ENCODE measurements around the gene TCF7L2. TPM values are rescaled to one million over a fixed set of nuclear protein-coding genes. Genes with fewer than 3 reads are reported as not detected.

TCF7L2 gene
- total and polyA plus RNA-seq, 2 donors: 19.5 to 24.7 TPM

DNA sequence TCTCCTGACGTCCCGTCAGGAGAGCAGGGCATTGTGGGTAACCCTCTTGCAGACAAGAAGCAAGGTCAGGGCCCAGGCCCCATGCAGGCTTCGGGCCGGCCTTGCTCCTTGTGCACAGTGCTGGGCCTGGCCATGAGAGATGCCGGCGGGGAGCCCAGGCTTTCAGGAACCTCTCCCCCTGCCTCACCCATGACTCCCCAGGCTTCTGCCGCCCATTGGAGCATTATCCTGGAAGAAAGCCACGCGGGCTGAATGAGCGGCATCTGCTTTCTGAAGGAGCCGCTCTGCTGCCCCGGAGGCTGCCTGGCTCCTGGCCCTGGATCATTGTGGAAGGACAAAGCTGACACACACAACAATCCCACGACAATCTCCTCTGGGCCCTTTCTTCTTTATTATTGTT is 233.5 kb downstream of the TCF7L2 start:
- H3K27ac ChIP-seq (ENCODE audit: low read depth): no peak overlapping the region
- no peaks in the 10 kb centered on the region for H3K4me1 ChIP-seq (ENCODE audit: insufficient read depth)
- H3K36me3 ChIP-seq (ENCODE audit: insufficient read depth): no peaks in the 10 kb centered on the region
- WGBS: 82% methylated on average over 13 of the region's 13 CpGs
- no peak overlapping the region for H3K4me3 ChIP-seq (ENCODE audit: low read depth, low read length)
- no peak for DNase-seq (ENCODE audit: extremely low spot score)

DNA sequence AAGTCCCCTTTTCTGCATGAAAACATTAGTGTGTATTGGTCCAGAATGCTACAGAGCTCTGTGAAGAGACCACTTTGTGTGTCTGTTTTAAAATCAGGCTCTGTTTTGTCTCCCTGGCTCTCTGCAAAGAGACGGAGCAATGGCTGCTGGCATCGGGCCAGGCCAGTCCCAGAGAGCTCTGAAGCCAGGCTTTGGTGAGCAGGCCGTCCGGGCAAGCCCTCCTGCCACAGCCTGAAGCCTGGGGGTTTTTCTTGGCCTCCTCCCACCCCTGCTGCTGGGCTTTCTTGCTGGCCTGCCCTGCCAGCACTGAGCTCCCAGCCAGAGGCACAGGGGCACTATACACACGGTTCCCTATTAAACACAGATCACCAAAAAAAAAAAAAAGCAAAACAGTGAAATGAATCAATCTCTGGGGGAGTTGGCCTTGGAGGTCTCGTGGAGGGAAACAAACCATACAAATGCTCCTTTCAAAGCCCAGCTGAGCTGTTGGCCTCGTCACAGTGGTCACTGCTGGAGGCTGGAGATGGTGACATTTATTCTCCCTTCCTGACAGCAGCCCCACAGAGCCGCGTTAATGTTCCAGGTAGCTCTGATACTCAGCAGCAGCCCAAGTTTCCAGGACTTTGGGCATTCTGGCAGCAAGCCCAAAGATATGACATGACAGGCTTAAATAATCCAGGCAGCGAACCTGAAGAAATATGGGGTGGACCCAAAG is 237.2 kb downstream of the TCF7L2 start:
- H3K27ac ChIP-seq (ENCODE audit: low read depth): no peak overlapping the region
- H3K4me1 ChIP-seq (ENCODE audit: insufficient read depth): no peaks in the 10 kb centered on the region
- no peaks in the 10 kb centered on the region for H3K36me3 ChIP-seq (ENCODE audit: insufficient read depth)
- DNase-seq (ENCODE audit: extremely low spot score): peak; percentile 21
- 39% methylated on average over 10 of the region's 10 CpGs for WGBS
- no peak overlapping the region for H3K4me3 ChIP-seq (ENCODE audit: low read depth, low read length)

DNA sequence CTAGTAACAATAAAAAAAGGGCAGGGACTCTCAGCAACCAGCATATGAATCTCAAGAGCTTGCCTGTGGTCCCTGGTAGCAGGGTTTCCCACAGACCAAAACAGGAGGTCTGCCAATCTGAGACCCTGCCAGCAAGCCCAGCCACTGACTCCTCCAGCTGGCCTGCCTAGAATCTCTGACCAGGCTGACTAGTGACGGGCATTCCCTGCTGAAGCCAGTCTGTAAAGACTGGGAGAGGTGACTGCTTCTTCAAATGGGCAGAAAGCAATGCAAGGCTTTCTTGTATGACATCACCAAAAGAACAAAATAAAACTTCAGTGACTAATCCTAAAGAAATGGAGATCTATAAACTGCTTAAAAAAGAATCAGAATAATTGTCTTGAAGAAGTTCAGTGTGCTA is 249.4 kb downstream of the TCF7L2 start:
- Histone ChIP-seq H3K36me3 (ENCODE audit: insufficient read depth) (no peaks in the 10 kb centered on the region), H3K4me1 (ENCODE audit: insufficient read depth) (no peaks in the 10 kb centered on the region), H3K27ac (ENCODE audit: low read depth) (no peak overlapping the region), H3K4me3 (ENCODE audit: low read depth, low read length) (no peak overlapping the region)
- DNase-seq (ENCODE audit: extremely low spot score): no peak
- 75% methylated on average over 1 of the region's 1 CpG for WGBS

DNA sequence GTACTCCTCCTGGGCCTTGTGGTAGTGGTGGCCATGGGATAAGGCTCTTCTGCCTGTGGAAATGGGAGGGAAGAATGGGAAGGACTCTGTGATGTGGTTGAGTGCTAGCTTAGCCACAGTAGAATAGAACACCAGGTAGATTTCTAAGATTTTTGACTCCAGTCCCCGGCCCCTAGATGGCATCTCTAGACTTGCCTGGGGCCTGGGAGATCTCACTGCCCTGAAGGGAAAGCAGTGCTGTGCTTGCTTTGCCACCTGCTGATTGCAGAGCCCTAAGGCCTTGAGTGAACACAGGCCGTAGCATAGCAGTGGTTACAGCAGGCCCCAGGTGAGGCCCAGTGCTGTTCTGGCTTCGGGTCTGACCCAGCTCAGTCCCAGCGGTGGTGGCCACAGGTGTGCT is 252.0 kb downstream of the TCF7L2 start:
- H3K36me3 ChIP-seq (ENCODE audit: insufficient read depth): no peaks in the 10 kb centered on the region
- no peak overlapping the region for H3K4me3 ChIP-seq (ENCODE audit: low read depth, low read length)
- no peaks in the 10 kb centered on the region for H3K4me1 ChIP-seq (ENCODE audit: insufficient read depth)
- DNase-seq (ENCODE audit: extremely low spot score): no peak
- 94% methylated on average over 4 of the region's 4 CpGs for WGBS
- no peak overlapping the region for H3K27ac ChIP-seq (ENCODE audit: low read depth)

DNA sequence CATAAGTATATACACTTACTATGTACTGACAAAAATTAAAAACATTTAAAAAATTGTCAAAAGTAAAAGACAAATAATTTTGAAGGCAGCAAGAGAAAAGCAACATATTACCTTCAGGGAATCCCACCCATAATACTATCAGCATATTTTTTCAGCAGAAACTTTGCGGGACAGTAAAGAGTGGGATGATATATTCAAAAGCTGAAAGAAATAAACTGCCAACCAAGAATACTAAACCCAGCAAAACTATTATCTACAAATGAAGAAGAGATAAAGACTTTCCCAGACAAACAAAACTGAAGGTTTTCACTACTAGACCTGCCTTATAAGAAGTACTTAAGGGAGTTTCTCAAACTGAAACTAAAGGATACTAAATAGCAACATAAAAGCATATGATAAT is 257.9 kb downstream of the TCF7L2 start:
- Histone ChIP-seq H3K27ac (ENCODE audit: low read depth) (no peak overlapping the region), H3K4me3 (ENCODE audit: low read depth, low read length) (no peak overlapping the region), H3K4me1 (ENCODE audit: insufficient read depth) (no peaks in the 10 kb centered on the region), H3K36me3 (ENCODE audit: insufficient read depth) (no peaks in the 10 kb centered on the region)
- no peak for DNase-seq (ENCODE audit: extremely low spot score)
- 99% methylated on average over 1 of the region's 1 CpG for WGBS

DNA sequence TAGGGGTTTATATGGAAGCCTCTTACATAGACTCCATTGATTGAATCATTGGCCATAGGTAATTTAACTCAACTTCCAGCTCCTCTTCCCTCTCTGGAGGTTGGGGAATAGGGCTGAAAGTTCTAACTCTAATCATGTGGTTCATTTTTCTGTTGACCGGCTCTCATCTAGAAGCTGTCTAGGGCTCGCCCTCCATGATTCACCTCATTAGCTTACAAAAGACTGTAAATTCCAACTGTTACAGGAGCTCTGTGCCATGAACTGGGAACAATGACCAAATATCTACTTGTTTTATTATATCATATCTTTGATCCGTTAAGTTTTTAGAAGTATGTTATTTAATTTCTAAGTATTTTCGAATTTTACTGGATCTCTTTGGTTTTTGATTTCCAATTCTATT is 263.0 kb downstream of the TCF7L2 start:
- Histone ChIP-seq H3K27ac (ENCODE audit: low read depth) (no peak overlapping the region), H3K4me3 (ENCODE audit: low read depth, low read length) (no peak overlapping the region), H3K4me1 (ENCODE audit: insufficient read depth) (no peaks in the 10 kb centered on the region), H3K36me3 (ENCODE audit: insufficient read depth) (no peaks in the 10 kb centered on the region)
- 90% methylated on average over 4 of the region's 4 CpGs for WGBS
- DNase-seq (ENCODE audit: extremely low spot score): no peak

DNA sequence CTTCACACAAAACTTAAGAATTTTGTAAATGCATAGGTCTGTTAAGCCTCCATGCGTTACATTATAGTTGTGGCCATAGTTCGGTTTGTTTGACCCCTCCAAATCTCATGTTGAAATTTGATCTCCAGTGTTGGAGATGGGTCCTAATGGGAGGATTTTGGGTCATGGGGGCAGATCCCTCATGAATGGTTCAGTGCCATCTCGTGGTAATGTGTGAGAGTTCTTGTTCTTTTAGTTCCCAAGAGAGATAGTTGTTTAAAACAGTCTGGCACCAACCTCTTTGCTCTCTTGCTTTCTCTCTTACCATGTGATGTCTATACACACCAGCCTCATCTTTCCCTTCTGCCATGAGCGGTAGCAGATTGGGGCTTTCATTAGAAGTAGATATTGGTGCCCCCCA is 264.3 kb downstream of the TCF7L2 start:
- DNase-seq (ENCODE audit: extremely low spot score): no peak
- 77% methylated on average over 4 of the region's 4 CpGs for WGBS
- Histone ChIP-seq H3K4me1 (ENCODE audit: insufficient read depth) (no peaks in the 10 kb centered on the region), H3K36me3 (ENCODE audit: insufficient read depth) (no peaks in the 10 kb centered on the region), H3K27ac (ENCODE audit: low read depth) (no peak overlapping the region), H3K4me3 (ENCODE audit: low read depth, low read length) (no peak overlapping the region)

DNA sequence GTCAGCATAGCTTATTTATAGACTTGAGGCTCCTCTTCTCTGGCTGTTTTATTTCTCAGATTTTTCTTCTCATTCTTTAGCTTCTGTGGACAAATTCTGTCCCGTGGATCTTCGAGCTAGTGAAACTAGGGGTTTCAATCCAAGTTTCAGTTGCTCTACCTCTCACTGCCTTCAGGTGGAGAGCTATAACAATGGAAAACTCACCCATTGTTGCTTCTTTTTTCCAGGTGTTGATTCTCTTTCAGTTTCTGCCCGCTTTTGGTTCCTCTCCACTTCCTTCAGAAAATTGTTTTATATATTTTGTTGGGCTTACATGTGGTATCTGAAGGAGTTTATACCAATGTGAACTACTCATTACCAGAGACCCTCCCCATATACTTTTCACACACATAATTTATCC is 266.1 kb downstream of the TCF7L2 start:
- Histone ChIP-seq H3K36me3 (ENCODE audit: insufficient read depth) (no peaks in the 10 kb centered on the region), H3K4me3 (ENCODE audit: low read depth, low read length) (no peak overlapping the region), H3K27ac (ENCODE audit: low read depth) (no peak overlapping the region), H3K4me1 (ENCODE audit: insufficient read depth) (no peaks in the 10 kb centered on the region)
- WGBS: 42% methylated on average over 3 of the region's 3 CpGs
- no peak for DNase-seq (ENCODE audit: extremely low spot score)

All from urinary bladder (tissue), 4 donors.